ENCODE results near the gene BTAF1.
"Not testable (repeated sequence)": the region's sequence is repeated elsewhere in the genome, so short reads cannot be mapped to it uniquely, and the experiment has no call there.

Gene BTAF1

DNA sequence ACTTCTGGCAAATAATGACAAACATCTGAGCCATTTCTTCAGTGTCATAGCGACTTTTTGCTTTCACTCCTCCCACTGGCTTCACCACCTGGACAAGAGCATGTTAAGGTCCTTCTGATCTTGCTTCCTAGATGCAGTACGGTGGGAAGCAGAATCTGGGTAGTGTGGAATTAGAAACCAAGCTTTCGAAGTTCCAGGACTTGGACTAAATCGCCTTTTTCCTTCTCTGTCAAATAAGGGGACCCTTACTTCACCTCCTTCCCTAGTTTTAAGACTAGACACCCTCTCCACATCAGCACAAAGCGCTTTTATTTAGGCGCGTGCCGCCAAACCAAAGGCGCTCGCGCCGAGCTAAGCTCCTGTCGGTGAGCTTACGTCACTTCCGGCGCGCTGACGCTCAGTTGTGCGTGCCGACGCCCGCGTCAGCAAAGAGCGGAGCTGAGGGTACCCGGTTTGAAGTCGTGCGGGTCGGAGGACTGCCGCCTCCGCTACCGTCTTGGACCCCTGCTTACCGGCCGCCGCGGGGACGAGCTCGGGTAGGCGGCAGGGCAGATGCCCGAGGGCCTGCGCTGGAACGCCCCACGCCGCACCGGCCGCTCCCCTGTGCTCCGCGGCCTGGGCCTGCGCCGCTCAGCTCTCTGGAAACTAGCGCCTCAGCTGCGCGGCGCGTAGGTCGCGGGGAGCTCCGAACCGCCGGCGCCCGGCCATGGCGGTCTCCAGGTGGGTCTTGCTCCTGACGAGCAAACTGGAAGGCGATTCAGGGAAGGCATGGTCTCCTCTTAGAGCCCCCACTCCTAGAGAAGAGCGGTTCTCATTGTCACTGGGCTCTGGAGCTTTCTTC lies at the start of gene BTAF1:
TSS of gene BTAF1 (plus strand) at position 400 of the 841 bp plus-strand sequence. CDS start at position 707, 307 bp downstream.
- DNase-seq (ENCODE audit: low spot score) = peak; percentile 89

- no peak for DNase-seq (ENCODE audit: low spot score)
Observed at GRCh38 chr10:91875156-91875555, 48.4 kb upstream of the BTAF1 start.

DNA sequence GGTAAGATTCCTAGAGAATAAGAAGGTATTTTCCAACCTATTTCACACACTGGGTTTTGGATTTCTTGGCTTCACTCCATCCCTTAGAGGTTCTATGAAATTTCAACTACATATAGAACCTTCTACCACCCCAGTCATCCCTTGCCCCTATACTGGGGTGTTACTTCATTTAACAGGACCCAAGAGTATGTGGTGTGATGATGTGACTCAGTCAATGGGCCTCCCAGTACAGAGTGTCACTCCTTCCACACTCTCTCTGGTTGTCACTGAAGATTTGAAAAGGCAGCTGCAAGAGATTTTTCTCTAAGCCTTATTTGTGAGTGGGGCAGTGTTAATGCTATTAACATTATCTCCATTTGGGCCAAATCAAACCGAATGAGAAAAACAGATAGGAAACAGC lies 47.8 kb upstream of the BTAF1 start:
- no peak for DNase-seq (ENCODE audit: low spot score)

GRCh38 chr10:91879515-91880170 lies 43.9 kb upstream of the BTAF1 start:
- DNase-seq (ENCODE audit: low spot score) = no peak

GRCh38 chr10:91880310-91880709 lies 43.3 kb upstream of the BTAF1 start:
- no peak for DNase-seq (ENCODE audit: low spot score)

DNA sequence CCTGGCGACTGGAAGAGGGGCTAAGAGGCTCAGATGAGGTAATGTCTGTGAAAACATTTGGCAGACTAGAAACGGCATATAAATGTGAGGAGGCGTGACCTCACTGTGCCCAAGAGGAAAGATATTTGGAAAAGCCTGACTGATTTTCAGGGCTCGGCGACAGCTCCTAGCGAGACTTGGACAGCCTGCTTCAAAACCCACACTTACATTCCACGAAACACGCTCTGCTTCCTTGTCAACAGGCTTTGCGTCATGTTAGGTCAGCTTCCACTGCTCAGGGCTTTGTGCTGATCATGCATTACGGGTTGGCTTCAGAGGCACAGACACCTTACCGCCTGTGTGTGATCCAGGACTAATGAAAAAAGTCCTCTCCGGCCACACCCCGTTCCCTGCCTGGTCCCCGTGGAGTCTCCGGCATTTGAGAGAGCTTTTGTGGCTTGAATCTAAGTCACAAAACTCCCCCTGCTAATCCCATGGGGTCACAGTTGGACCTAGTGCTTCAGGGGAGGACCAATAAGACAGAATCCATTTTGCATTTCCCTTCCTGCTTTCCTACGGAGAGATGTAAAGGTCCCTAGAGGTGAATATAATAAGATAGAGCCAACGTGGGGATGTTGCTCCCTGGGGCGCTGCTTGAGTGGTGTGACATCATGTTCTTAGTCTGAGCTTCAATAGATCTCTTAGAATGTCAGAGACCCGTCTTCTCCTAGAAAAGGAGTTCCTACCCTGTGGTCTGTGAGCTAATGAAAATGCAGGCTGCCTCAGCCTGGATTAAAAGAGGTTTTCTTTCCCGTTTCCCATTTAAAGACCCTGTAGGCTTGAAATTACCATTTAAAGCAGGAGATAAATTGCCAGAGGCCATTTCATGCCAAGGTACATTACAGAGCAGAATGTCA lies 39.8 kb upstream of the BTAF1 start:
- no peak for DNase-seq (ENCODE audit: low spot score)

DNA sequence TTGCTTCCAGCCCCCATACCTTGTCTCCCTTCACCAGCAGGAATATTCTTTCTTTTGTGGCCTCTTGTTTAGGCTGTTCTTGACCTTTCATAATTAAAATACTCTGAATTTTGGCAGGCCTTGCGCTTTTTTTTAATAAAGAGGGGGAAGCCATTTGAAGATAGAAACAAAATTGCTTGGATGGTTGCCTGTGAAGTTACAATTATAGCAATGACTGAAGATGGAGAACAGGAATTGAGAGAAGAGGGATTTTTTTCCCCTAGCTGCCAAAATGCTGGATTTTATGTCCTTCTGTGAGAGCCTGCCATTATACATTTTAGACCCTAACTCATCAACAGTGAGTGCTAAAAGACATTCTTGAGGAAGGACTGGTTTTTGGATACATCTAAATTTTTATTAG lies 39.0 kb upstream of the BTAF1 start:
- DNase-seq (ENCODE audit: low spot score) = no peak

GRCh38 chr10:91885362-91886079 lies 38.0 kb upstream of the BTAF1 start:
- DNase-seq (ENCODE audit: low spot score) = no peak

GRCh38 chr10:91886954-91887271 lies 36.7 kb upstream of the BTAF1 start:
- no peak for DNase-seq (ENCODE audit: low spot score)

DNA sequence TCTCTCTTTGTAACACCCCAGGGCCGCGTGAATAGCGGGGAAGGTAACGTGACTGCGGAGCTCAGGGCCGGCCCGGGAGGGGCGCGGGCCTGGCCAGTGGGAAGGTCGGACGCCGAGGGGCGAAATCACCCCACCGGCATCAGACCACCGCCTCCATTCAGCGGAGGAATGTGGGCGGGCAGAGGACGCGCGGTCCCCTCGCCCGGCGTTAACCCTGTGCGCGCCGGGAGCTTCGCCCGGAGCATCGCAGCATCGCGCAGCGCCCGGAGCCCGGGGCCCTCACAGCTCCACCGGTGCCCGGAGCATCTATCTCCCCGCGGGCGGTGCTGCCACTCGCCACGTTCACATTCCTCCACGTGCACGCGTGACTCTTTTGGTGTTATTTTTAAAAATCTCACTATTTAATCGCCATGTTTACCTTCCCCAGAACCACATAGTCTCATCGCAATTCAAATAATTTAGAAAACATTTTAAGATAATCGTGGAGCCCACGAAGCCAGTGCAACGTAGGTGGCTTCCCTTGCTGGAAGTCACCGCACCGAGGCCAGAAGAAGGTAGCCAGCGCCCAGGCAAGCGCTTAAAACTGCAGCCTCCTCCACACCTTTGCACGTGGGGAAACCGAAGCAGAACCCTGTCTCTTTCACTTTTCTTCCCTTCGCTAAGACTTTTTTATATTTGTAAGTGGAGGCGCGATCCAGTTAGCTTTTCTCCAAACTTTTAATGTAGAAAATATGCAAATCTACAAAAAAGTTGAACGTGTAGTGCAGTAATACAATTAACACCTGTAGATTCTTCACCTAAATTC lies 36.1 kb upstream of the BTAF1 start:
- peak; percentile 33 for DNase-seq (ENCODE audit: low spot score)

DNA sequence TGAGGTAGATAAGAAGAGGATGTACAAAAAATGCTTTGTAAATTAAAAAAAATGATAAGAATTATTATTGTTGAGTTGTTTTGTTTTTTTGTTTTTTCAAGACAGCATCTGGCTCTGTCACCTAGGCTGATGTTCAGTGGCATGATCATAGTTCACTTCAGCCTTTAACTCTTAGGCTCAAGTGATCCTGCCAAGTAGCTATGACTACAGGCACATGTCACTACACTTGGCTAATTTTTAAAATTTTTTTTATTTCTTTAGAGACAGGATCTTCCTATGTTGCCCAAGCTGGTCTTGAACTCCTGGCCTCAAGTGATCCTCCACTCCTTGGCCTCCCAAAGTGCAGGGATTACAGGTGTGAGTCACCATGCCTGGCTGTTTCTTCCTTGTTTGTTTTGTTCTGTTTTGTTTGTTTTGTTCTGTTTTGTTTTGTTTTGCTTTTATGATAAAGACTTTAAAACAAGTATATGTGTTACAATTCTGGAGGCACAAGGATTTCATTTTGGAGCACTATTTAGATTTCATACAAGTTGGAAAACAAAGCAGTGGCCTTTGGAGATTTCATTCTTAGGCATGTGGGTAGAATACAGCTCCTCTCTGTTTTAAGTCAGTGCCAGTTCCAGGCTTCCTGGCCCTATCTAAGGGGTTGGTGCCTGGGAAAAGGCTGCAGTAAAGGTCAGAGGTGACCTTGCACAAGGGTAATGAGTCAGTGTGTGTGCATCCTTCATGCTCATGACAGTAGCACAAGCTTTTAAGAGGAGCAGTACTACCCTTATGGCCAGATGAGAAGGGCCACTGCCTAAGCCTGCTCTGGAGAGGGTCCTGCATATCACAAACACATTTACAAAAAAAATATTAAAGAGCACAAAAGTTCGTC lies 32.2 kb upstream of the BTAF1 start:
- DNase-seq (ENCODE audit: low spot score) = no peak

GRCh38 chr10:91893051-91893450 lies 30.5 kb upstream of the BTAF1 start:
- no peak for DNase-seq (ENCODE audit: low spot score)

DNA sequence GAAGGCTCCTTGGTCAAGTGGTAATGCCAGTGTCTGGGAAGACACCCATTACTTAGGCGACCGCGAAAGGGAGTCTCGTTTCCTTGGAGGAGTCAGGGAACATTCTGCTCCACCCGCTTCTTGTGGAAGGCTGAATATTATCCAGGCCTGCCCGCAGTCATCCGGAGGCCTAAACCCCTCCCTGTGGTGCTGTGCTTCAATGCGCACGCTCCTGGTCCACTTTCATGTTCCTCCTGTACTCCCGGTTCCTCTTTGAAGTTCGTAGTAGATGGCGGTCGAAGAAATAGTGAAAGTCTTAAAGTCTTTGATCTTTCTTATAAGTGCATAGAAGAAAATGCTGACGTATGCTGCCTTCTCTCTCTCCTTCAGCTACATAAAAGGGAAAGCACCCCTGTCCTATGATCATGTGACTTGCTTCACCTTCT lies 29.3 kb upstream of the BTAF1 start:
- not testable (repeated sequence) for DNase-seq (ENCODE audit: low spot score)

DNA sequence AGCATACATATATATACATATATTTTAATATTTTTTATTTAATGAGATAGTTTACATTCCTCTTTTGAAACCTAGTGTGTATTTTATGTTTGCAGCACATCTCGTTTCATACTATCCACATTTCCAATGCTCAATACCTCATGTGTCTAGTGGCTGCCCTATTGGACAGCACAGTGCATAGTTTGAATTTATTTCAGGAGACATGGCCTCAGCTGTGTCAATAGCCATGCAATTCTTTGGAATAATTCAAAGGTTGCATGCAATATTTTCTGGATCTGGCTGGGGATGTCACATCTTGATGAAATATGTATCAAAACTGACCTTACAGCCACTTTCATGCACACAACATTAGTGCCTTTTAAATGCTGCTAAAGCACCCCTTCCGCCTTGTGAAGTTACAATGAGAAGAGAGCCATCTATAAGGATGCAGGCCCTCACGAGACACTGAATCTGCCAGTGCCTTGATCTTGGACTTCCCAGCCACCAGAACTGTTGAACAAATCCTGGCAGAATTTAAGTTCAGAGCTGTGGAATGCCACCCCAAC lies 27.3 kb upstream of the BTAF1 start:
- DNase-seq (ENCODE audit: low spot score) = no peak

DNA sequence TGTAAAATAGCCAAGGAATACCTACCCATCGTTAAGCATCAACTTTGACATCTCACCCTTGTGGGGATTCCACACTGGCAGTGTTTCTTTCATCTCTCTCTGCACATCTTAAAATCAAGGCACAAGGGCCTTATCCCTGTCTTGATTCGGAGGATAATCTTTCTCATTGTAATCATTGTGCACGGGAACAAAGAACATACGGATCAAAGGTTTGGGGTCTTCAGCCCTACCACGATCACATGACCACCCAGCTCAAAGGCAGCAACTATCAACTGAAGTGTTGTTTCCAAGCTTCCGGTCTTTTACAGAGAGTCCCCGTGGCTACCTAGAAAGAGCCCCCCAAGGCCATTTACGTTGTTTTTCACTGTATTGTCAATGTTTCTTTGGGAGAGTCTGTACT lies 26.1 kb upstream of the BTAF1 start:
- no peak for DNase-seq (ENCODE audit: low spot score)

GRCh38 chr10:91901784-91902677 lies 21.5 kb upstream of the BTAF1 start:
- no peak for DNase-seq (ENCODE audit: low spot score)

DNA sequence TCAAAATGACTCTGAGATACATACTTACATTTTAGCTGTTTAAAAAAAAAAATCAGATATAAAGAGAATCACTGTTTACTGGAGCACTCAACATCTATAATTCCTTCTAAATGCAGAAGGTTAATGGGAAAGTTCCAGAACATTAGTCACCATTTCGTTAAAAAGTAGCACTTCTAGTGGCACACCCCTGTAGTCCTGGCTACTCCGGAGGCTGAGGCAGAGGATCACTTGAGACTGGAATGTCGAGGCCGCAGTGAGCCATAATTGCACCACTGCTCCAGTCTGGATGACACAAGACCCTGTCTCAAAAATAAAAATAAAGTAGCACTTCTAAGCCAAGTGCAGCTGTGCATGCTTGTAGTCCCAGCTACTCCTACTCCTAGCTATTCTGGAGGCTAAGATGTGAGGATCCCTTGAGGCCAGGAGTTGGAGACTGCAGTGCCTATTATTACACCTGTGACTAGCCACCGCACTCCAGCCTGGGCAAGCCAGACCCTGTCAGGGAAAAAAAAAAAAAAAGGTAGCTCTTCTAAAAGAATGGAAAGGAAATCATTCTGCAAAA lies 16.5 kb upstream of the BTAF1 start:
- DNase-seq (ENCODE audit: low spot score) = no peak

- no peak for DNase-seq (ENCODE audit: low spot score)
Observed at GRCh38 chr10:91907914-91908336, 15.6 kb upstream of the BTAF1 start.
